GM18867 (cell line): Measurements from ENCODE around the gene B3GLCT.

Experiments
- ATAC-seq: cut with Tn5 transposase; IDR thresholded peaks from one replicate; pipeline ENCODE4 v1.9.1; 2021; ENCODE audit warnings: mild to moderate bottlenecking, moderate library complexity; ENCODE audit not compliant: unreplicated experiment

The B3GLCT gene

GRCh38 chr13:31267126-31267784 lies 67.5 kb downstream of the B3GLCT start:
- no peak for ATAC-seq

- no peak for ATAC-seq
These were observed 74.6 kb downstream of the B3GLCT start for GRCh38 chr13:31274390-31274789.

GRCh38 chr13:31276421-31276820 lies 76.6 kb downstream of the B3GLCT start:
- ATAC-seq = no peak

- ATAC-seq = no peak
These were observed 79.1 kb downstream of the B3GLCT start for GRCh38 chr13:31278869-31279268.

GRCh38 chr13:31282741-31283455 lies 83.1 kb downstream of the B3GLCT start:
- no peak for ATAC-seq

GRCh38 chr13:31286930-31287329 lies 87.2 kb downstream of the B3GLCT start:
- ATAC-seq = no peak

- no peak for ATAC-seq
These were observed 101.3 kb downstream of the B3GLCT start for GRCh38 chr13:31301119-31301518.

GRCh38 chr13:31310356-31310755 lies 110.6 kb downstream of the B3GLCT start:
- ATAC-seq = no peak

GRCh38 chr13:31310786-31311185 lies 111.0 kb downstream of the B3GLCT start:
- ATAC-seq = no peak

- no peak for ATAC-seq
These were observed 112.1 kb downstream of the B3GLCT start for GRCh38 chr13:31311921-31312320.

GRCh38 chr13:31314961-31315360 lies 115.2 kb downstream of the B3GLCT start:
- no peak for ATAC-seq

- peak; percentile 28 for ATAC-seq
These were observed 121.2 kb downstream of the B3GLCT start for GRCh38 chr13:31320946-31321345.

- peak; percentile 72 for ATAC-seq
These were observed 121.7 kb downstream of the B3GLCT start for GRCh38 chr13:31321457-31321856.

- peak; percentile 31 for ATAC-seq
These were observed 122.3 kb downstream of the B3GLCT start for GRCh38 chr13:31322026-31322425.

GRCh38 chr13:31322702-31323405 lies 123.1 kb downstream of the B3GLCT start:
- no peak for ATAC-seq

GRCh38 chr13:31327182-31327860 lies 127.5 kb downstream of the B3GLCT start:
- ATAC-seq = no peak

GRCh38 chr13:31328549-31329235 lies 128.9 kb downstream of the B3GLCT start:
- no peak for ATAC-seq

GRCh38 chr13:31330236-31330635 lies 130.5 kb downstream of the B3GLCT start:
- ATAC-seq = no peak

GRCh38 chr13:31331068-31331467 lies 131.3 kb downstream of the B3GLCT start:
- no peak for ATAC-seq

- ATAC-seq = no peak
These were observed 134.8 kb downstream of the B3GLCT start for GRCh38 chr13:31334547-31334946.
